ENCODE data around the gene SPINK2.
A peak's percentile ranks its signal among the peaks of the same experiment; 100 is the strongest.

The SPINK2 gene

DNA sequence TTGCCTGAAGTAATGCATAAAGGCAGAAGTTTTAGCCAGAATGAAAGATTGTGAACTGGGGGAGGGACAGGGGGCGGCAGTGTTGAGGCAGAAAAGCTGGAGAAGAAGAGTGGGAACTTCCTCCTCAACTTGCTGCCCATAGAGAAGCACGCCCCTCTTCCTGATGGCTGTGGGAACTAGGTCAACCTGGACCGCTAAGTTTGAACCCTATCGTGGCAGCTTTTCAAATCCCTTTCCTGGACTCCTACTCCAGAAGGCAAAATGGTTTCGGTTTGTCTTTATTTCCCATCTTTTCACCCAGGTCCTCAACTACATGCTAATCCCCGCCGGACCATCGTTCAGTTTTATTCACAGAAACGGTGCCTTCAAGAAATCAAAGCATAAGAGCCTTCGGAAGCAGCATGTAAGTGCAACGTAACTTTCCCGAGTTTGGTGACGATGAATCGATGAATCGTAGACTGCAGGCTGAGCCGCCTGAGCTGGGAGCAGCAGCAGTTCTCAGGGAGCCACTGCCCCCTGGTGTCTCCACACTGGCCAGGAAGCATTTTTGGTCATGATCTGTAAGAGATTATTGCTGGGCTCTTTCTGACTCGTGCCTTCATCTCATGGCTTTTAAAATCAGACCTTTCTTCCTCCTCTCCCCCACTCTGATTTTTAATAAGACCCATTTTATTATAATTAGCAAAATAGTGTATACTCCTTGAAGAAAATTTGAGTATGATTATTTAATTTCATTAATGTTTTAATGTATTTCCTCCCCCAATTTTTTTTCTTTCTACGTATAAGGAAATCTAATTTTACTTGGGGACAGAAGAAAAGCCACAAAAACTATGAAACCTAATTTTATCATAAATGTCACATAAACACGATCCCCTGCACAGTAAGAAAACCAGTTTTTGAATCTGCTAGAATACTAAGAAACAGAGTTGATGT, 21.4 kb downstream of the SPINK2 start:
- peak; percentile 82 for DNase-seq

DNA sequence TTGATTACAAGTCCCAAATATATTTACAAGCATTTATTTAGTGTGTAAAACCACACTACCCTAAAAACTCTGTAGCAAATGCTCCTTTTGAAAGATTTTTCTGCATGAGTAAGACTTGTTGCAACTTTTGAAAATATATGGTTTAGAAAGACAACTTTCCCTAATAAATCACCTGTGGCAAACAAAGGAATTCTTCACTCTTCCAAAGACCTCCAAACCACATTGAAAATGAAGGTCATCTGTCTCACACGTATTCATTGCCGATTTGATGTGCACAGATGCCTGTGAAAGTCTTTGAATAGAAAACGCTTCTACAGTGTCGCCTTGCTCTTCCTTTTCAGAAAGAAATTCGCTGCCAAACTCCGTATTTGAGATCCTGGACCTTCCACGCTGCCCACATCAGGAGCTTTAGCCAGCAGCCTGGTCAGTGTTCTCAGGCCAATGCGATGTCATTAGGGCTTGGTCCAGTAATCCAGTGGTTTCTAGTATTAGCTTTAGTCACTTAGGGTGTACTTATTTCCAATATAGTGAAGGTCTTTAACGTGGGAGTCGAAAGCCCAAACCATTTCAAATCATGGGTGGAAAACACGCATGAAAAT, 22.2 kb downstream of the SPINK2 start:
- DNase-seq: peak; percentile 17

DNA sequence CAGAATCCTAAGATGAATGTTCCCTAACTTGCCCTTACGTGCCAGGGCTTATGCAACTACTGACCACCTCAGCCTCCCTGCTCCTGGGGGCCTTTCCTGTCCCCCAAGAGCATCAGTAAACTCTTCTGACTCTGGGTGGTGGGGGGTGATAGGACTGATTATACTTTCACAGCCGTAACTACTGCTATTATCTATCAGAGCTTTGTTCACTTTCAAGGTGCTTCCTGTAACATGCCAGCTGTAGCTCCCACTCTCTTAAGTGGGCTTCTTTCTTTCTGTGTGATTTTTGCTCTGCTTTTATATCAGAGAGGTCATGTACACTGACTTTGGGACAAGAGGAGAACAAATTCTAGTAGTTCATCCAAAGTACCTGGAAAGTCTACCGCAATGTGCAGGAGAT, 25.3 kb downstream of the SPINK2 start:
- no peak for DNase-seq

DNA sequence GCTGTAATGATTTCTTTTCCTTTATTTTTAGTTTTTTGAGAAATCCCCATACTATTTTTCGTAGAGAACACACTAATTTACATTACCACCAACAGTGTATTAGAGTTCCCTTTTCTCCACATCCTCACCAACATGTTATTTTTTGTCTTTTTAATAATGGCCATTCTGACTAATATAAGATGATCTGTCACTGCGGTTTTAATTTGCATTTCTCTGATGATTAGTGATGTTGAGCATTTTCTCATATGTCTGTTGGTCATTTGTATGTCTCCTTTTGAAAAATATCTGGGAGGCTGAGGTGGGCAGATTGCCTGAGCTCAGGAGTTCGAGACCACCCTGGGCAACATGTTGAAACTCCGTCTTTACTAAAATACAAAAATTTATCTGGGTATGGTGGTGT, 30.2 kb downstream of the SPINK2 start:
- DNase-seq: no peak

DNA sequence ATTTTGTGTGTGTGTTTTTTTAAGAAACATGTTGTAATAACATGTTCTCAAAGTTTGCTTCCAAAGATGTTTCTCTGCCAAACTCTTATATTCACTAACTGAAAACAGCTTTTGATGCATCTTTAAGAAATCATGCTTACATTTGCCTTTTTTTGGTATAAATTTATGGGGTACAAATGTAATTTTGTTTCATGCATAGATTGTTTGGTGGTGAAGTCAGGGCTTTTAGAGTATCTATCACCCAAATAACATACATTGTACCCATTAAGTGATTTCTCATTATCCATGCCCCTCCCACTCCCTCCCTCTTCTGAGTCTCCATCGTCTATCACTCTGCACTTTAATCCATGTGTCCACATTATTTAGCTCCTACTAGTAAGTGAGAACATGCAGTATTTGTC, 30.8 kb downstream of the SPINK2 start:
- no peak for DNase-seq

DNA sequence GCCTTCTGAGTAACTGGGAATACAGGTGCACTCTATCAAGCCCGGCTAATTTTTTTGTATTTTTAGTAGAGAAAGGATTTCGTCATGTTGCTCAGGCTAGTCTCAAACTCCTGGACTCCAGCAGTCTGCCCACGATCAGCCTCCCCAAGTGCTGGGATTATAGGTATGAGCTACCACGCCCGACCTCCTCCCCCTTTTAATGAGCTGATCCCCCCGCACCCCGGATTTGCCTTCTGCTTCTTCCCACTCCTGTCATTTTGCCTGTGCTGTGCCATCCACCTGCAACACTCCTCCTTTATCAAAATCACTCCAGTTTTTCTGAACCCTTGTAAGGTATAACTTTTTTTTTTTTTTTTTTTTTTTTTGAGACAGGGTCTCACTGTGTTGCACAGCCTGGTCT, 33.4 kb downstream of the SPINK2 start:
- DNase-seq: no peak

DNA sequence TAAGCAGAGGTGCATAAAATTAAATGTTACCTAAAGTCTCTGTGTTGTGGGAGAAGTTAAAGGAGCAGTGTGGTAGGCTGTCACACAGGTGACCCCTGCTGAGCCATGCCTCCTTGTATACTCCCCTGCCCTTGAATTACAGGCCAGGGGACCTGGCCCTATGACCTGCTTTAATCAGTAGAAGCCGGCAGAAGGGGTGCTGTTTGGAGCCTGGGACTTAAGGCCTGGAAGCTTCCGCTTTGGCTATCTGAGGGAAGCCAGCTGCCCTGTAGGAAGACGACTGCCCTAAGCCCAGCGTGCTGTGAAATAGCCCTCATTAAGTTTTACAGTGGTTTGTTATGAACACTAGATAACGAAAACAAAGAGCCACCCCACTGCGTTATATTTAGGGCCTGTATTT, 34.1 kb downstream of the SPINK2 start:
- DNase-seq: no peak

DNA sequence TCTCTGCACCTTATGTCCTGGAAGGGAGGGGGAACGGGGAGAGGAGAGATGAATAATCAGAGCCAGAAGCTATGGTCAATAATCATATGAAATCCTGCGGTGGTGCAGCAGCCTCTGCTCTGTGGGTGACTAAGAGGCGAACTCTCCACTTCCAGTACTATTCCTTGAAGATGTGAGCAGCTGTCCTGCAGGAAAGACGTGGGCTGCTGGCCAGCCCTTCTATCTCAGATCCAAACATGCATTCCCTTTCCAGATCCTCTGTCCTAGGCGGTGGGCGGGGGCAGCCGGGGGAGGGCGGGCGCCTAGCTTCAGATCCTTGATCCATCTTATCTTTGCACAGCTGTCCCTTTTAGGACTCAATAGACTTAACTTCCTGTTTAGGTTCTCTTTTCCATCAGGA, 34.5 kb downstream of the SPINK2 start:
- peak; percentile 87 for DNase-seq

DNA sequence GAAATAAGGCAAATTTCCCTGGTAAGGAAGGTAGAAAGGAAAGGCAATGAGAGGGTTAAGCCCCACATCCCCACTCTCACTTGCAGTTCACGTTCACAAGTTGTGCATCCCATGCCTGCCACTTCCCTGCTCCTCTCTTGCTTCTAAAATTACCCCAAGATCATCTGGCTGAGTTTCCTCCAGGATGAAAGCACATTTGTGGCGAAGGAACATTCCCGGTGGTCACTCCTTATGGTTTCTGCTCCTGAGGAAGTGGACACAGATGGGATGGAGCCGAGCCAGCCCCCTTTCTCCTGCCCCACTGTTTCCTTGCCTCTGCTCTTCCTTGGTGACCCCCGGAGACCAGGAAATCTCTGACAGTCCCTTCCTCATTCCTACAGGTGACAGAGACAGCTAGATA, 37.5 kb downstream of the SPINK2 start:
- DNase-seq: no peak

DNA sequence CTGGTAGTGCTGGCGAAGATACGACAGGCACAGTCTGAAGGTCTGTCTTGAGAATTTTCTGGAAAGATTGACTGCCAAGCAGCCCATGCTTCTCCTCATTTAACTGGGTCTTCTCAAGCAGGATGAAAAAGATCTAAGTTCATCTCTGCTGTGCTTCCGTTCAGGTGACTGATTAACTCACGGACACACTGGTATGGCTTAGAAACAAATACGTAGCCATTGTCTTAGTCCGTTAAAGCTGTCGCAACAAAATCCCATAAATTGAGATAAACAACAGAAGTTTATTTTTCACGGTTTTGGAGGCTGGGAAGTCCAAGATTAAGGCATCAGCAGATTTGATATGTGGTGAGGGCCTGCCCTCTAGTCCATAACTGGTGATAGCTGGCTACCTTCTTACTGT, 39.5 kb downstream of the SPINK2 start:
- no peak for DNase-seq

DNA sequence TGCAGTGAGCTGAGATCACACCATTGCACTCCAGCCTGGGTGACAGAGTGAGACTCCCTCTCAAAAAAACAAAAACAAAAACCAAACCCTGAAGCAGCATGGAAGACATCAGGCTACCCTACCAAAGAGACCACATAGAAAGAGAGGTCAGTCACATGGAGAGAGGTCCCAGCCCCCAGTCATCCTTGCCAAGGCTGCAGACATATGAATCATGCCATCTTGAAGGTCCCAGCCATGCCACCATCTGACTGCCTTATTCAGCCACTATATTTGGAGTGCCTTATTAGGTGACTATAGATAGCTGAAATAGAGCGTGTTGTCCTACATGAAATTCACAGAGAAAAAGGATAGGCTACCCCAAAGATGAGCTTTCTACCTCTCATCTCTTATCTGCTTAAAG, 48.2 kb downstream of the SPINK2 start:
- DNase-seq: no peak

DNA sequence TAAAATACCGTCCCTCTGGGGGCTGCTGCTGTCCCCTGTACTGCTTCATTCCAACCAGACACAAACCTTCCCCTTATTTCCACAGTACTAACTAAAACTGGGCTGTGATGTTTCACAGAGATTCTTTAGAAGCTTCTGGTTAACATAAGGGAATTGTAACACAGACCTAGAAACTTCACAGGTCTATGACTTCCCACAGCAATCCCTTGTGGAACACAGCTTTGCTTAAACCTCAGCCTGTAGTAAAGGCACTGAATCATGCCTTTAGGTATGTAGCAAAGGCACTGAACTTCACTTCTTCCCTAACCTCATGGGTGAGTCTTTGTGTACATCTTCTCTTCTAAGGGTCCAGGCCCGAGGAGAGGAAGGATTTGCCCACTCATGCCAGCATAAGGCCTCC, 49.4 kb downstream of the SPINK2 start:
- DNase-seq: peak; percentile 22

DNA sequence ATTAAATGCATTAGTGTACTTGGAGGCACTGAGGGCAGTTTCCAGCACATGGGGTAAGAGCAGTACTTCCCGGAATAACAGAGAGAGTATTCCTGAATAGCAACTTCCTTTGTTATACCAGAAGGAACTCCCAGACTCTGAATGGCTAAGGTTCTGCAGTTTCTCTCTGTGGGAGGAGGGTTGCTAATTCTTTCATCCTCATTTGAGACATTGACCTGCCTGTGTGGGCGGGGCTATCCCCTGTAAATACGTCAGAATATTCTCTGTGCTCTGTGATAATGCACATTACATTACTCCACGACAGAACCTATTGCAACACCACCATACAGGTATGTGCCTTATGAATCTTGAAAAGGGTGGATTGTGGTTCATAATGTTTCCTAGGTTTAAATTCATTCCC, 52.7 kb downstream of the SPINK2 start:
- DNase-seq: no peak

DNA sequence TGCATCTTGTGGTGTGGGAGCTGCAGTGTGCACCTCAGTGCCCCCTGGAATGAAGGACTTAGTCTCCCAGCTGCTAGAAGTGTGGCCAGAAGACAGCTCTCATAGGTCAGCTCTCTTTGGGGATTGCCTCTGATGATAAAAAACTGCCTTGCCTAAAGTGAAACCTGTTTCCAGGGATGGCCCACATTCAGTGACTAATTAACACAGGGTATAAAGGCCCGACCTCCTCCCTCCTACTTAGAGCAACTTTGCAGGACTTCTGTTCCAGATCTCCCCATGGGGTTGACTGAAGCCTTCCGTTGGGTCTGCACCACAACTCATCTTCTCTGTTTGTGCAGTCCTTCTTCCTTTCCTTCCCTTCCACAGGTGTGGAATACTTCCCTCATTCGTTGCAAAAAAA, 53.2 kb downstream of the SPINK2 start:
- DNase-seq: no peak

DNA sequence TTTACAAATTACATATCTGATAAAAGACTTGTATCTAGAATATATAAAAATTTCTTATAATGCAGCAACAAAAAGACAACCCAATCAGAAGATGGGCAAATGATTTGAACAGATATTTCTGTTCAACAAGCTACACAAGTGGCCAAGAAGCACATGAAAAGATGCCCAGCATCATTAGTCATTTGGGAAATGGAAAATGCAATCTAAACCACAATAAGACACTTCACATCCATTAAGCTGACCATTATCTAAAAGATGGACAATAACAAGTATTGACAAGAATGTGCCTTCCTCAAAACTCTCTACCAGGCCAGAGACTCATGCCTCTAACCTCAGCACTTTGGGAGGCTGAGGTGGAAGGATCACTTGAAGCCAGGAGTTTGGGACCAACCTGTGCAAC, 53.9 kb downstream of the SPINK2 start:
- DNase-seq: no peak

DNA sequence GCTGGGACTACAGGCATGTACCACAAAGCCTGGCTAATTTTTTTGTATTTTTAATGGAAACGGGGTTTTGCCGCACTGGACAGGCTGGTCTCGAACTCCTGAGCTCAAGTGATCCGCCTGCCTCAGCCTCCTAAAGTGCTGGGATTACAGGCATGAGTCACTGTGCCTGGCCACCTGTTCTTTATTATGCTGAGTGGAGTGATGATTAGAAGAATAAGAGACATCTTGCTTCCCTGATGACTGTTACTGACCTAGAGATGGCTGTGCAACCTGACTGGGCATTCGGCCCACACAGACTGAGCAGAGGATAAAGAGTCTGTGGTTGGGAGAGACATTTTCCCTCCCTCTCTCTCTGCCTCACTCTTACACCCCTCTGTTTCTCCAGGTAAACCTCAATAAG, 56.7 kb downstream of the SPINK2 start:
- DNase-seq: peak; percentile 82

DNA sequence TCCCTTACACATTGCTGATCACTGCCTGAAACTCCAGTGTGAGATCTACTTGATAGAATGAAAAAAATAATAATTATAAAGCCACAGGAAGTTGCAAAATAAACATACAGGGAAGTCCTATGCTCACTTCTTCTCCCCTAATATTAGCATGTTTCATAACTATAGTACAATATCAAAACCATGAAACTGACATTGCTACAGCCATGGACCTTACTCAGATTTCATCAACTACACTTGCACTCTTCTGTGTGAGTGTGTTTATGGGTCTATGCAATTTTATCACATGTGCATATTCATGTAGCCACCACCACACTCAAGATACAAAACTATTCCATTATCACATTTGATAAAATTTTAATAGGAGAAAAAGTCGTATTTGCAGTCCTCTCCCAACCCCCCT, 57.3 kb downstream of the SPINK2 start:
- no peak for DNase-seq

DNA sequence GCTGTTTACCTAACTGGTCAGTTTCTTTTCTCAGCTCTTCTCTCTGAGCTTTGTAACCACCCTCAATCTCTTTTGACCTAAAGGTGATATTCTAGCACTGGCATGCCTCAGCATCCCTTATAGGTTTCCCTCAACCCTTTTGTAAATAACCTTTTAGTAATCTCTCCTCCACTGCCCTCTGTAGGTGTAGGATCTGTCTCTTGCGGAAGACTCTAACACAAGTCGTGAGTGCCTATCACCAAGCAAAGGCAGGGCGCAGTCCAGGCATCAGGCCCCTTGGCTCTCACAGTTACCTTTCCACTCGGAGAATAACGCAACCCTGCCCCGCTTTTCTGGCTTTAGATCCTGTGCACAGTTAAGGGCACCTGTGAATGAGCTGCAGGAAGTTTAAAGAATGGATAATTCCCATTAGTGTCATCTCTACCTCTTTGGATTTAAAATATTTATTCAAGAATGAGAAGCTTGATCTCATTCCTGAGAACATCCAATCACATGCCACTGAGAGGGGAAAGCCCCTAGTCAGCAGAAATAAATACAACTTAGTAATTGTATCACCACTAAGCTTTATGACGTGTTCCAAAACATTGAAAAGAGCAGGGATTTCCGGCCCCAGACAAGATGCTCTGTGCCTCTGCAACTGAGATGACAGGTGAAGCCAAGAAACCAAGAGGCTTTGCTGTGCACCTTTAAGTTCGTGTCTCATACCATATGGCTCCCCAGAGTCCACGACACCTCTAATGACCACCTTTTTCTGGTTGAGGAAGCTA, 58.8 kb downstream of the SPINK2 start:
- no peak for DNase-seq

DNA sequence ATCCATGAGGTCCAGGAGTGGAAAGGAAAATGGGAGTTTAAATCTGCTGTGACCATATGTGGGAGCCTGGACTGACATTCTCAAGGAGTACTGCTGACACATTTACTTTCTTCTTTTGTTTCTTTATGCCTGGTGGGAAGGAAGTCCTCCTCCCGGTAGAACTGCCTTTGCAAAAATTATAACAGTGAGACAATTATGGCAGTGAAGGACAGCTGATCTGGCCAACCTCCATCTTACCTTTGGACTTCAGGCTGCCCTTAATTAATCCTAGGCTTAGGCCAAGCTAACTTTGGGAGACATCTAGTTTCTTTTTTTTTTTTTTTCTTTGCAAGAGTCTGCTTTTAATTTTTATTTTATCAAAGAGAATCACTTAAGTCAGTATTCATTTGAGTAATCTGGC, 61.3 kb downstream of the SPINK2 start:
- DNase-seq: no peak
